ENCODE measurements around the gene LYSET. TPM values are rescaled to one million over a fixed set of nuclear protein-coding genes. Genes with fewer than 3 reads are reported as not detected.

Gene LYSET
- total and polyA plus RNA-seq, 2 experiments from 2014 or later, result 7.5 to 42.3 TPM

- TF ChIP-seq CTCF (IDR thresholded peaks at IDR 0.05; ENCODE audit: low read depth, low read length), result no peak
- no peaks in the 10 kb centered on the region for H3K9me3 ChIP-seq (ENCODE audit: low read depth)
- no peaks in the 10 kb centered on the region for H3K27me3 ChIP-seq
- no peaks in the 10 kb centered on the region for H3K36me3 ChIP-seq
- H3K4me1 ChIP-seq (ENCODE audit: low read depth), result no peaks in the 10 kb centered on the region
- no peak overlapping the region for H3K27ac ChIP-seq
- peak in 1 of 2 donors; percentile 52 for DNase-seq (ENCODE audit: low read depth in 1 of 2, low spot score in 1 of 2)
- no peak overlapping the region for H3K4me3 ChIP-seq
Measured at GRCh38 chr14:93234798-93235197, 49.7 kb downstream of the LYSET start.

Other genes starting within 250 kb of the LYSET start
- 38.7 and 42.9 TPM in 2 replicates for gene ITPK1, start 69.4 kb upstream of the LYSET start, total RNA-seq
- gene ITPK1, start 69.4 kb upstream of the LYSET start, polyA plus RNA-seq, result 33.0 and 39.4 TPM in 2 replicates
- 85.5 and 99.6 TPM in 2 replicates for gene MOAP1, start 420 bp upstream of the LYSET start, total RNA-seq
- 93.2 and 107 TPM in 2 replicates for gene MOAP1, start 420 bp upstream of the LYSET start, polyA plus RNA-seq
- gene GON7, start 21.7 kb downstream of the LYSET start, total RNA-seq, result 9.2 and 18.1 TPM in 2 replicates
- 22.2 and 24.6 TPM in 2 replicates for gene GON7, start 21.7 kb downstream of the LYSET start, polyA plus RNA-seq
- 24.6 and 27.2 TPM in 2 replicates for gene UBR7, start 21.9 kb downstream of the LYSET start, total RNA-seq
- 29.1 and 31.9 TPM in 2 replicates for gene UBR7, start 21.9 kb downstream of the LYSET start, polyA plus RNA-seq
- 15.5 and 21.7 TPM in 2 replicates for gene BTBD7, start 147.7 kb downstream of the LYSET start, total RNA-seq
- 14.4 and 19.4 TPM in 2 replicates for gene BTBD7, start 147.7 kb downstream of the LYSET start, polyA plus RNA-seq
- not detected in 2 replicates for gene COX8C, start 161.9 kb downstream of the LYSET start, total RNA-seq
- 0.56 and 1.2 TPM in 2 replicates for gene COX8C, start 161.9 kb downstream of the LYSET start, polyA plus RNA-seq
- gene UNC79, start 245.6 kb downstream of the LYSET start, total RNA-seq, result 1.7 and 6.5 TPM in 2 replicates
- gene UNC79, start 245.6 kb downstream of the LYSET start, polyA plus RNA-seq, result 1.5 and 3.0 TPM in 2 replicates

Measured in cardiac muscle cell (in vitro differentiated cells and primary cell).